Measurements from ENCODE around the gene GCN1. TPM values are rescaled to one million over a fixed set of nuclear protein-coding genes. Genes with fewer than 3 reads are reported as not detected.

GCN1 gene
- total RNA-seq, 4 donors from 2014 or later, result 37.8 to 115 (median 50.8) TPM

GRCh38 chr12:120140603-120141002 lies 53.9 kb downstream of the GCN1 start:
- no peak for DNase-seq (ENCODE audit: low spot score in 2 of 2)
- TF ChIP-seq POLR2A (IDR thresholded peaks at IDR 0.05), result no peak
- TF ChIP-seq CTCF (IDR thresholded peaks at IDR 0.05), result no peak
- intact Hi-C loops (cut with DNase I; ENCODE audit: low total_unique reads), result no loop called here
- H3K4me3 ChIP-seq (ENCODE audit: low read depth, poor library complexity, severe bottlenecking), result no peak overlapping the region
- 86 to 92% methylated on average over 9 of the region's 9 CpGs for WGBS, 2 donors

- DNase-seq (ENCODE audit: low spot score in 2 of 2), result no peak
- intact Hi-C loops (cut with DNase I; ENCODE audit: low total_unique reads), result no loop called here
- no peak overlapping the region for H3K4me3 ChIP-seq (ENCODE audit: low read depth, poor library complexity, severe bottlenecking)
- TF ChIP-seq CTCF (IDR thresholded peaks at IDR 0.05), result no peak
- no peak for TF ChIP-seq POLR2A (IDR thresholded peaks at IDR 0.05)
- 75 to 83% methylated on average over 5 of the region's 5 CpGs for WGBS, 2 donors
Observed at GRCh38 chr12:120139958-120140357, 54.6 kb downstream of the GCN1 start.

- TF ChIP-seq POLR2A (IDR thresholded peaks at IDR 0.05) (no peak), CTCF (IDR thresholded peaks at IDR 0.05) (no peak)
- H3K4me3 ChIP-seq (ENCODE audit: low read depth, poor library complexity, severe bottlenecking), result no peak overlapping the region
- 89 to 94% methylated on average over 9 of the region's 9 CpGs for WGBS, 2 donors
- no peak for DNase-seq (ENCODE audit: low spot score in 2 of 2)
- intact Hi-C loops (cut with DNase I; ENCODE audit: low total_unique reads), result no loop called here
Observed at GRCh38 chr12:120138366-120138765, 56.1 kb downstream of the GCN1 start.

GRCh38 chr12:120137833-120138232 lies 56.7 kb downstream of the GCN1 start:
- DNase-seq (ENCODE audit: low spot score in 2 of 2), result no peak
- intact Hi-C loops (cut with DNase I; ENCODE audit: low total_unique reads), result no loop called here
- 92 to 93% methylated on average over 11 of the region's 11 CpGs for WGBS, 2 donors

GRCh38 chr12:120136093-120136770 lies 58.3 kb downstream of the GCN1 start:
- no peak for TF ChIP-seq POLR2A (IDR thresholded peaks at IDR 0.05)
- no peak for TF ChIP-seq CTCF (IDR thresholded peaks at IDR 0.05)
- H3K4me3 ChIP-seq (ENCODE audit: low read depth, poor library complexity, severe bottlenecking), result no peak overlapping the region
- intact Hi-C loops (cut with DNase I; ENCODE audit: low total_unique reads), result no loop called here
- WGBS, 2 donors, result 83 to 85% methylated on average over 11 of the region's 11 CpGs
- no peak for DNase-seq (ENCODE audit: low spot score in 2 of 2)

More at GRCh38 chr12:120137833-120138232, 56.7 kb downstream of the GCN1 start:
- no peak for TF ChIP-seq POLR2A (IDR thresholded peaks at IDR 0.05)
- no peak for TF ChIP-seq CTCF (IDR thresholded peaks at IDR 0.05)
- H3K4me3 ChIP-seq (ENCODE audit: low read depth, poor library complexity, severe bottlenecking), result no peak overlapping the region
